Measurements from ENCODE around the gene WIPF2.

DNA sequence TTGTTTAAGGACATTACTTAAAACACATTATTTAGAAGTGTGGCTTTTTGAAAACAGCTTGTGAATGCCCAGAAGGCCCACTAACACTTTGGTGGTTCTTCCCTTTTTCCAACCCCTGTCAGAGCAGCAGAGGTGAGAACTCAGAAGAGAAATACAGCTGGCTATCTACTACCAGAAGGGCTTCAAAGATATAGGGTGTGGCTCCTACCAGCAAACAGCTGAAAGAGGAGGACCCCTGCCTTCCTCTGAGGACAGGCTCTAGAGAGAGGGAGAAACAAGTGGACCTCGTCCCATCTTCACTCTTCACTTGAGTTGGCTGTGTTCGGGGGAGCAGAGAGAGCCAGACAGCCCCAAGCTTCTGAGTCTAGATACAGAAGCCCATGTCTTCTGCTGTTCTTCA lies 48.8 kb upstream of the WIPF2 start:
- TF ChIP-seq EP300 (IDR thresholded peaks at IDR 0.05) (no peak), CTCF (IDR thresholded peaks at IDR 0.05) (no peak), POLR2A (IDR thresholded peaks at IDR 0.05) (no peak)

Measured in tibial nerve (tissue), 4 donors.